HG03045 (cell line): ENCODE data around the gene KLHL29.

Experiments used
- ATAC-seq: cut with Tn5 transposase; IDR thresholded peaks from one replicate; pipeline ENCODE4 v1.9.1; 2021; ENCODE audit warnings: mild to moderate bottlenecking, moderate library complexity; ENCODE audit not compliant: unreplicated experiment

KLHL29 gene

DNA sequence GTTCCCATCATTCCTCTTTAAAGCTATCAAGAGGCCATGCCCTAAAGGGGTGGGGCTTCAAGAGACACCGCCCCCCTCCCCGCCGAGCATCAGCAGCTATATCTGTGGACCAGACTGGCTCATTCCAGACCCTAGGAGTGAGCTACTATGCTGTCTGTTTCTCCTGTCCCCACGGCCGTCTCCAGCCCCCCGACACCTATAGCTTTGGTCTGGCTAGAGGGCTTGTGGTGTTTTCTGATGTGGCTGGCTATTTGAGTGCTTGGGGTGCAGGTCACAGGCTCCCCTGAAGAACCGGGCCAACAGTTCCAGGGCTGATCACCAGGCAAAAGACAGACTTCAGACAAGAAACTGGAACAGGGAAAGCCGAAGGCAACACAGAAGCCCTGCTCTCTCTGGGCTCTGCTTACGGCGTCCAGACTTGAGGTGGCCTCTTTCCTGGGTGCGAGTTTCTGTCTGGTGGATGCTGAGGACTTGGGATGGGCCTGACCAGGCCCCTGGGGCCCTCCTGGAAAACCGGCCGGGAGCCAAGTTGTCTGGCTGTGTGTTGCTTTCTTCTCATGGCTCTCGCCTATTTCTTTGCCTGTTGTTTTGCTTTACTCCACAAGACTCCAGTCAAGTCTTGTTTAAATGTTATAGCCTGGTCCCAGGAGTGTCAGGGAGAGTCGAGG, 83.6 kb downstream of the KLHL29 start:
- ATAC-seq: no peak

DNA sequence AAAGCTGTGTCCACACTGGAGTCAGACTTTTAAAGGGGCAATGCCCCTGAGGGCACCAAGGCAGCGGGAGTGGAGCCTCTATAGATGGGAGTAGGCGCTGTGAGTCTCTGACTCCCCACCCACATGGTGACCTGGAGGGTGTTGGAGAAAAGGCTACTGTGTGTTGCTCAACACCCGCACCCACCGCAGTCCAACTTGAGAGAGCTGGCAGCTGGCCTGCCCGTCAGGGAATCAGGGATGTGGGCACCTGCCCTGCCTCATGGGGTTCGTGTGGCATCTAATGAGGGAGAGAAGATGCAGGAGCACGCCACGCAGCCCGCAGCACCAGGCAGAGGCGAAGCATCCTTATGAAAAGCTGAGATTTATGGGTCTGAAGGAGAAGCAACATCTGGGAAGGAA, 84.2 kb downstream of the KLHL29 start:
- ATAC-seq: no peak

DNA sequence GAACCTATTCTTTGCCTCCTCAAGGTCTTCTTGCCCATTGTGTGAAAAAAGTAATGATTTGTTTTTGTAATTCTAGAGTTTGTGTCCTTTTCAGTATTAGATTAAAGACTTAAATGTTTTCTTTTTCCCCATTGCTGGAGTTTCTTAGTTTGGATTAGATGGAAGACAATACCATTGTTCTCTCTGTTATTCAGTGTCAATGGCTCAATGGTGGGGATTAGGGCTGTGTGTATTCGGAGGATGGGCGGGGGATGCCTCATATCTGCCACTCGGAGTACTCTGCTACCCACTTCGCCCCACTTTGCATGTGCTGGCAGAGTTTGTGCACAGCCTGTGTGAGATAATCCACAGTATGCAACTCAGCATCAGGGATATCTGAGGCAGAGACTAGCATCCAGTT, 90.1 kb downstream of the KLHL29 start:
- no peak for ATAC-seq

DNA sequence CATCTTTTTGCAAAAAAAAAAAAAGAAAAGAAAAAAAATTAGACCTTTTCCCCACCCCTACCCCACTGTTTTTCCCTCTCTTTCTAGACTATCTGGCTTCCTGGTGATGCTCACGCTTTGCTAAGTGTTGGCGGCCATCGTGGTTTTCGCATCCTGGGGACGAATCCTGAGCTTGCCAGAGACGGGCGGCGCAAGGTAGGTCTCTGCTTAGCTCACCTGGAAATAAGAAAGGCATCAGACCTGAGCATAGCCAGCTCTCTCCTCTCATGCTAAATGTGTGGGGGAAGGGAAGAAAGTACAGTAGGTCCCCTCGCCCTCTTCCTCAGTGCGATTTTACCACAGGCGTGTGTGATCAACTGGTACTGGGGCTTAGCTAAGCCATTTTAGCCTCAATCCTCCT, 90.5 kb downstream of the KLHL29 start:
- ATAC-seq: no peak

DNA sequence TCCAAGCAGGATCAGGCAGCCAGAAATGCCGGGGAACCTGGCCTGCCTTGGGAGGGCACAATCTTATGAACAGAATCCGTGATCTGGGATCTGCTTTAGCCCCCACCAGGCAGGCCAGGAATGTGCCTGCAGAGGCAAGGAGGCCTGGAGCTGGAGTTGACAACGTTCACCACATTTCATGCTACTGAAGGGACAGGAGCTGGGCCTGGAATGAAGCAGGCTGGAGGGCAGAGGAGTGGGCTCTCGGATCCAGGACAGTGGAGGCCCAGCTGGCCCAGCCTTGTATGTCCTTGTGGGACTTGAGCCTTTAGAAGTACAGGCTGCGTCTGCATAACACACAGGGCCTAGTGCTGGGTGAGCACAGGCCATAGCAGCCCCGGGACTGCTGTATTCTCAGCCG, 91.8 kb downstream of the KLHL29 start:
- ATAC-seq: no peak

DNA sequence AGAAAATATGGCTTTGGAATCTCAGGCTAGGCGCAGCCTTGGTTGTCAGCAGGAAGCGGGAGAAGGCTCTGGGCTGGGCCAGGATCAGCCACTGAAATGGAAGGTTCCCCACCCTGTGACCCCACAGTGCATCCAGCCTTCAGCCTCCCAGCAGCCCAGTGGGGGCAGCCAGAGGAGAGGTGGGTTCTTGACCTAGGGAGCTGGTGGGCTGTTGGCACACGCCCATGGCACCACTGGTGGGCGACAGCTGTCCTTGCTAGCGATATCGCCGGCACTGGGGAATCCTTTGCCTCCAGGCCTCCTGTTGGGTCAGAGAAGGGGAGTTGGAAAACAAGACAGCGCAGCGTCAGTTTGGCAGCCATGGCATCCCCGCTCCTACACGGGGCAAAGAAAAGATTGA, 92.4 kb downstream of the KLHL29 start:
- no peak for ATAC-seq

DNA sequence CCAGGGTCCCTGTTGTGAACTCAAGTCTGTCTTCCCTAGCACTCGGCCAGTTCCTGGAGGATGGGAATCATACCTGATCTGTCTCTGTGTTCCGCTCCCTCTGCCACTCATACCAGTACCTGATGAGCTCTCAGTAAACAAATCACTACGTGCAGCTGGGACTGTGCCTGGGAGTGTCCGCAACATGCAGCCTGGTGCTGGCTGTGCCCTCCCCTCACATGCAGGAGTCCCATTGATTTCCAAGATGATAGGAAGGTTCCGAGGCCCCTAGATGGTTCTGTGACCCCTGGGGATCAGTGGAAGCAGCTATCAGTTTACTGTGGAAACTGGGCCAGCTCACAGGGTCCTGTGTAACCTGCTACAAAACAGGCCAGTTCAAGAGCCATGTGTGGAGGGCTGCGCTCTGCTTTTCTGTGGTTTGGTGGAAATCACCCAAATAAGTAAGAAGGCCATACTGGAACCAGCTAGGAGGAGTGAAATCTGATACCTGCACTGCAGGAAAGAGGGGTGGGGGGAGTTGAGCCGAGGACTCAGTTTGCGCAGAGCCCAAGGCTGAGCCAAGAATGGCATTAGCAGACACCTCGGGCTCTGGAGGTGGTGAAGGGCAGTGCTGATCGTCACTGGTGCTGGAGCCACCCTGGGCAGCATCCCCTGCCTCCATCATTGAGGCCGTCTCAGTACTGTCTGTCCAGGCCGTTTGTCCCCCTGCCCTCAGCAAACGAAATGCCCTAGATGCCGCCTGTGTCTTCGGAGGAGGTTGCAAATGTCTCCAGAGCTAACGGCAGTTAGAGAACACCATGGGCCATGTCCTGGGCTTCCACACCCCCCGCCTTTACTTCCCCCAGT, 93.3 kb downstream of the KLHL29 start:
- no peak for ATAC-seq

DNA sequence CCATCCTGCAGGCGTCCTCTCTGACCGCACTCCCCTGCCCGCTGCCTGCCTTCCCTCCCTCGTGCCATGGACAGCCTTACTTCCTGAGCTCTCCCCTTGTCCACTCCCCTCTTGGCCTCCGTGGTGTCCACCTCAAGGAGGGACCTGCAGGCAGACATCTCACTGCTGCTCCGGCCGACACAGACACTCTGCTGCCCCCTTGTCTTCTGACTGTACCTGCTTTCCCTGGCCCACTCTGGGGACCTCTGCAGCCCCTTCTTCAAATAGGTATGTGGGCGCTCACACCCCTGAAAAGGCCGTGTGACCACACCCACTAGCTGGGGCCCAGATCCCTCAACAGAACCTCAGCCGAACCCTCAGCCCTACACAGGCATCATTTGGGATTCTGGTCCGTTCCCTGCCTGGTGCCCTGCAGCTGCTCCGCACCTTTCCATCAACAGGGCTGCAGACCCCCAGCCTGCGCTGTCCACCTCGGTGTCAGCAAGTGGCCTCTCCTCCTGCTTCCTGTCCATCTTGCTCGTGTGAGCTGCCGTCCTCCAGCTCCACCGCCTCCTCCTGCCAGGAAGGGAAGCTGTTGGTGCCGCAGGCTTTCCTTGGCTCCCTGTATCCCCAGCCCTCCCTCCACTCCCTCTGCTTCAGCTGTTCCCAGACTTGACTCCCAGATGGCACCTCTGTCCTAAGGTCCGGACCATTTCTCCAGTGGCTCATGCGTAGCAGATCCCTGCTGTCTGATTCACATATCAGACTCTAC, 94.1 kb downstream of the KLHL29 start:
- ATAC-seq: no peak

DNA sequence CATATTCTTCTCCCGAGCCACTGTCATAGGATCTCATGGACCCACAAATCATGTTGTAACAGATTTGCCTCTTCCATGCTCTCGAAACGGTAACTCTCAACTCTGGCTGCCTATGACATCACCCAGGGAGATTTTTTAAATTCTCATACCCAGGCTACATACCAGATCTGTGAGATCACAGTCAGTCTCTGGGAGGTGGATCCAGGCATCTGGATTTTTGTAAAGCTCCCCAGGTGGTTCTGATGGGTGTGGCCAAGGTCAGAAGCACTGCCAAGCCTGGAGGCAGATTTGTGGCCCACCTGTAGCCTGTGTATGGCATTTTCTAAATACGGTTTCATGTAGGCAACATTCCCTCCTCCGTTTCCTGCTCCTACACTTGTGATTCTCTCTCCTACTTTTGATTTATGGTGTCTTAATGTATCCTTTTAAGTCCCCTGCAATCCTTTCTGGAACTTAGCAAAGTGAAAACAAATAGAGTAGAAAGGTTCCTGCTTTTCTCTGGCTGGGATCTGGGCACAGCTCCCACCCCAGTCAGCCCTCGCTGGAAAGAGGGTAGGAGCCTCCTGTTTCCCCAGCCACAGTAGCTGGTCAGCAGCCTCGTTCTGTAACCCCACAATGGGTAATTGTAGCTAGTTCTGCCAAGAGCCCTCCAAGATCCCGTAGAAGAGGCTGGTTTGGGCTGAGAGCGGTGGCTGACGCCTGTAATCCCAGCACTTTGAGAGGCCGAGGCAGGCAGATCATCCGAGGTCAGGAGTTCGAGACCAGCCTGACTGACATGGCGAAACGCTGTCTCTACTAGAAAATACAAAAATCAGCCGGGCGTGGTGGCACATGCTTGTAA, 96.2 kb downstream of the KLHL29 start:
- ATAC-seq: no peak

DNA sequence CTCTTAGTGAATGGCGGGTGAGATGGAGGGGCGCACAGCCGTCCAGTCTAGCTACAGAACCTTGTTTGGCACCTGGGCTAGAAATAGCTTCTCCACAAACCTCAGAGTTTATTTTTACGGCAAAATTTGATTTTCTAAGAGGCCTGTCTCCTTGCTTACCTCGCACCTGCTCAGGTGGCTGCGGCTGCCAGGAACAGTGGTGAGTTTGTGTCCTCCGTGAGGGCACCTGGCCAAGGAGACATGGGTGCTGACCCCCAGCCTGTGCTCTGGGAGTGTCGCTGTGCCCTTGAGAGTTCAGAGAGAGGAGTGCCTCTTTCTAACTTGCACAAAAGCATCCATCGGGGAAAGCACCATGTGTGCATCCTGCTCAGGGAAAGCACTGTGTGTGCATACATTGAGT, 97.2 kb downstream of the KLHL29 start:
- ATAC-seq: no peak

DNA sequence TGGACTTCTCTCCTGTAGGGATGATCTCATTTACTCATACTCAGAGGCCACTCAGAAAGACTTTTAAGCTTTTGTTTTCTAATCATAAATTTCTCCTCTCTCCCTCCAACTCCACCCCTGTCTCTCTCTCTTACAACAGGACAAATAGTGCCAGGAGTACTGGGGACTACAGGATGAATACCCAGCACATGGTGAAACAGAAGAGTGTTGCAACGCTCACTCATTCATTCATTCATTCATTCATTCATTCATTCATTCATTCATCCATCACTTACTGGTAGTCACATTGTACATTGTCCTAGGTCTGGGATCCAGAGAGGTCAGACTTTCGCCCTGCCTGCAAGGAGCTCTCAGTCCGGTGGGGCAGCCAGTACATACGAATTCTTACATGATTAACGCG, 97.6 kb downstream of the KLHL29 start:
- ATAC-seq: no peak

DNA sequence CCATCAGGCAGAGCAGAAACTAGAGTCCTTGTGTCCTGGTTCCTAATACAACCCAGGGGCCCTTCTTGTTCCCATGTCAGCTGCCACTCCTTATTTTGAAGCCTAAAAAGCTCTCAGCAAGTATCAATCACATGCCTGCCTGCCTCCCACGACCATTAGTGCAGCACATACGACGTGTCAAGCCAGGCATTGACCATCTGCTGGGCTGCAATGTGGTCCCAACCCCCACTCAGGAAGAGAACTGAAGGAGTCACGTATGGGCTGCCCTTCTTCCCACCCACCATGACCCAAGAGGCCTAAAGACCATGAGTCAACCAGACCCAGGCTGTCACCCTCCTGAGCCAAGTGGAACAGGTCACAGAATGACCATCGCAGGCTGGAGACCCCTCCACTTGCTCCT, 98.8 kb downstream of the KLHL29 start:
- no peak for ATAC-seq

DNA sequence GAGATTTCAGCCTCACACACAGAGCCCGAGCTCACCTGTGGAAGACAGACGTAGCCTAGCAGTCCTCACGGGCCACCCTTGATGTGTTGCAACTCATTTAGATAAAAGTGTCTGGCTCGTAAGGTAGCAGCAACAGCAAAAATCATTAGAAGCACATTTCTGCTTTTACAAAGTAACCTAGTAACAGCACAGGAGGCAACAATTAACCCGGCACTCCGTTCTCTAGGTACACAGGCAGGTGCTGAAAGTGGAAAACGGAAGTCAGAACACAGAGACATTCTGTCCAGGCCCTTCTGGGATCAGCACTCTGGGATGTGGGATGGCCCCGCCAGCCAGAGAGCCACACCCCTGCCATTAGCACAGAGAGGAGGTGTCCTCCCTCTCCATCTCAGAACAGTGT, 99.3 kb downstream of the KLHL29 start:
- no peak for ATAC-seq

DNA sequence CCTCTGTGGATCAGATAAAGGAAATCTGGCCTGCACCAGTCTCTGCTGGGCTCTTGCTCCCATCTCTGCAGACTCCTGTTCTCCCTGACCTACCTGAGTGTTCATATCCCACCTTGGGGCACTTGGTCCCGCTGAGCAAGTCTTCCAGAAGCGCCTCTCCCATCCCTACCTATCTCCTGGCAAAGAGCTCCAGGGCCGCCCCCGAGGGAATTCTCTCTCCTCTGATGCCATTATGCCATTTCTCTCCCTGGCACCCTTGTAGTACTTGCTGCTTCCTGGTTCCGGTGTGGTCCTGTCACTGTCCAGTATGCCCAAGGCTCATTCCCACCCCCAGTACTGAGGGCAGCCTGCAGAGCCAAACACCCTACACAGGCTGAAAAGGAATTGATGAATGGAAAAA, 99.8 kb downstream of the KLHL29 start:
- no peak for ATAC-seq

DNA sequence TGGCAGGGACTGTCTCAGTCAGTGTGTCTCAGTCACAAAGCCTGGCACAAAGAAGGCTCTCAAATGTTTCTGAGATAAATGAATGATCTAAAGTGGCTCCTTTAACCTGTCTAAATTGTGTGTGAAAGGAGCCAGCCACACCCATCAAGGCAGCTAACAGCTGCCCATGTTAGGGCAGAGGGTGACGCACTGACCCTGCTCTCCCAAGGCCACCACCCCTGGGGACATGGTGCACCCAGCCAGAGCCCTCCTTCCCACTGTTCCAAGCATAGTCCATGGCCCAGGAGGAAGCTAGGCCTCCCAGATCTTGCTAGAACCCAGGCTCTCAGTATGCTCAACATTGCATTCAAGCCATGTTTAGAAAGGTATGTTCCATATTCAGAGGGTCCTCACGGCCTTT, 100.3 kb downstream of the KLHL29 start:
- ATAC-seq: no peak

DNA sequence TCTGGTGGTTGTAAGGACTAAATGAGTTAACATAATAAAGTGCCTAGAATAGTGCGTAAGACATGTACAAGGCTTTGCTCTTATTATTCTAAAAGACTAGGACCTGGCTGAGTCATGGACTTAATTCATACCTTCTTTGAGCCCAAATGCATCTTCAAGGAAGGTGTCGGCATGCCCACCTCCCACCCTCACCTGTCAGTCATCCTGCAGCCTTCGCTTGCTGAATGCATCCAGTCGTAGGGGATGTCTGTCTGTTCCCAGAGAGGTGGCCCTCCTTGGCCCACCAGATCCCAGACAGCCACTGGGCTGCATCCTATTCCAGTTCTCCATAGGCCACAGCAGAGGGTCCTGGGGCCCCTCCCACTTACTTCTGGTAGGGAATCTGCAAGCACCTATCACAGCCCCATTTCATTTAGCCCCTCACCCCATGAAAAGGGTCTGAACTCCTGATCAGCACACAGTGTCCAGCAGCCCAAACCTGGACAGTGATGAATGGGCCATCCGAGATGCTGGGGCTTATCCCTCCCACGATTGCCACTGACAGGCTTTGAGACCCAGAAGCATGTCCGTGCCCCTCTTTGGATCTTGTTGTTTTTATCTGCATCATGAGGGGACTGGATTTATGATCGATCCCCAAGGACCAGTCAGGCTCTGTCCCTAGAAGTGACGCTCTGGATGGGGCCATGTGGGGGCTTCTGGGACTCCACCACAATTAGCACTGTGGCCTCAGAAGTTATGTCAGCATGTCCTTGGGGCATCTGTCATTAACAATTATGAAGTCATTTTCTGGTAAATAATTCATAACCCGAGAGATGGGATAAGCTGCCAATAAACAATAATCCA, 101.1 kb downstream of the KLHL29 start:
- no peak for ATAC-seq

DNA sequence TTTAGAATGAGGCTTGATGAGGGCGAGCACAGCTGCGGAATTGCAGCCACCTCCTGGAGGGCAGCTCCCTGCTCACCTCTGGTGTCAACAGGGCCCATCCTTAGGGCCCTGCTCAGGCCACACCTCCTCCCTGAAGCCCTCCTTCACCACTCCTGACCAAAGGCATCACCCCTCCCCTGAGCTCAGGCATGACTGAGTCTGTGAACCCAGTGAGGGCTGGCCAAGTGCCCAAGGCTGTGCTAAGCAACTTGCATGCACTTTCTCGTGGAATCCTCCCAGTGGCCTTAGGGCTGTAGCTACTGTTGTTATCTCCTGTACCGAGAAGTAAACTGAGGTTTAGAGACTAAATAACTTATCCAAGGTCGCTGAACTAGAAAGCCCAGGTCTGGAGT, 101.7 kb downstream of the KLHL29 start:
- ATAC-seq: no peak

DNA sequence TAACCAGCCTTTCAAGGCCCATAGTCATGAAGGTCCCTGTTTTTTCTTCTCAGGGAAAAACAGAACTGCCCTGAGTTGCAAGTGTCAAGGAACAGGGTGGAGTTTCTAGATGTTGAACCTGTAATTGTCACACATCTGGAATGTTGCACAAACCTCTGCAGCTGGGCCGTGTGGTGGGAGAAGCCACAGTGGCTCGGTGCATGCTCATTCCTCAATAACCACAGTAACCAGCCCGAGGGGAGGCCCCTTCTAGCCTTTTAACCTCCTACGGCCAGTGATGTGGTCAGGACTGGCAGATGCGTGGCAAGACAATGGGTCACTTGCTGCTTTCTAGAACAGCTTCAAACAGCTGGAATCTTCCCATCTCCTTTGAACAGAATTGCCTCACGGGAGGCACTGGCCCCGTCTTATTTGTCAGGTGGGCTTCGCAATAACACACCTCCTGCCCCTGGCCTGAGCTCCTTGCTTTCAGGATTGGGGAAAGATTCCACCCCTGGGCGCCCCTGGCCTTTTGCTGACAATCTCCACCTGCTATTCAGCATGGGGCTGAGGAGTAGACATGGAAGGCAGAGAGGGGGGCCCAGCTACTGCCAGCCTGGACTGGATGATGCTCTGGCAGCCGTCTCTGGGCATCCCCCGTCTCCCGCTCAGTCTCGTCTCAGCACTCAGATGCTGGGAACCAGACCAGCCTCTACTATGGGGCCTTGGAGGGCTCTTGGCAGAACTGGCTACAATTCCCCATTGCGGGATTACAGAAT, 102.9 kb downstream of the KLHL29 start:
- ATAC-seq: no peak

DNA sequence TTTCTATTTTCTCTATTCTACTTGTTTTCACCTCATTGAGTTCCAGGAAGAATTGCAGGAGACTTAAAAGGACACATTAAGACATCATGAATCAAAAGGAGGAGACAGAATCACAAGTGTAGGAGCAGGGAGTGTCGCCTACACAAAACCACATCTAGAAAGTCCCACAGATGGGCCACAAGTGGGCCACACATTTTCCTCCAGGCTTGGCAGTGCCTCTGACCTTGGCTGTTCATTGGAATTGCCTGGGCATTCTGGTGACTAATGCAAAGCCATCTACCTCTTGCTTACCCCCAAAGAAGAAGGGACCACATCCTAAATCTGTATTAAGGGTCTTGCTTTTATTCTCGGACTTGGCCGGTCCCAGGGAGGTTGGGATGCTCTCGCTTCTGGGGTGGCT, 103.6 kb downstream of the KLHL29 start:
- no peak for ATAC-seq
